NCI-H187 (cell line): ENCODE measurements around the gene RPS24.
A peak's percentile ranks its signal among the peaks of the same experiment; 100 is the strongest.

Experiments used
- DNase-seq, 2 experiments: peaks; one replicate each; lab custom pipeline; 2025; lab: John Stamatoyannopoulos, UW

RPS24 gene

GRCh38 chr10:78028438-78029268 lies 5.0 kb upstream of the RPS24 start:
- DNase-seq: no peak

DNA sequence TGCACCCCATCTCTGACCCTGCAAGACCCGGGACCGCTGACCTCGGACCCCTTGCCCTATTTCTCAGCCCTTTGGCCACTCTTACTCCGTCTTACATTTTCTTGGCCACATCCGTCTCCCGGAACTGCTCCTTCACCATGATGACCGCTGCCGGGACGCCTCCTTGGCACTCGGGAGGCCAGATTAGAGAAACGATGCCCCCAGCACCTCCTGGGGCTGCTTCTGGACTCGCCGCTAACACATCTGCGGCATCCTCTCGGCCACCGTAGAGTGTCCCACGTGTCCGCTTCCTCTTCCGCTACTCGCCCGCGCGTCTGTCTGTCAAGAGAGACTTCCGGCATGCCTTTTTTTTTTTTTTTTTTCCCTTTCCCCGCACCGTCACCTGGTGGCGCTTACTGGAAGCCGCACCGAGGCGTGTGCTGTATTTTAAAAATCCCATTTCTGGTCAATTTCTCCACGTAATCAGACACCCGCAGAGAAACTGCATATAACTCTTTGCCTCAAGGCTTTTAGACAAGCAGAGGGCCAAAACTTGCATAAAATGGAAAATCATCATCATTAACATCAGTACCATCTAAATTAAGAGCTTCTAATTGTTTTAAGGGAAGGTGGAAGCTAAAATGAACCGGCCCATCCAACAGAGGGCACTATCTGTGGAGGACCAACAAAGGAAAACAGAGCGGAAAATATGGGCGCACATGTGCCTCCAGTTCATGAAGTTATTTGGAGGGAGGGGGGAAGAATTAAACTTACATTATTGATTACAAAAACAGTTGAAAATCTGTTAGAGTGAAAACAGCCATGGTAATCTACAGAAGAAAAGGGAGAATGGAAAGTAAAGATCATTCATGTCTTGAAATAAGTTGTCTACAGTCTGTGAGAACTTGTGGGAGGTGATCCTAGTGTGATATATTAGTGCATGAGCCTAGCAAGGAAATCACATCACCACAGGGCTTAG lies 4.1 kb upstream of the RPS24 start, which contains the start of gene POLR3A:
Gene POLR3A, minus strand, starts transcription at position 247 of the 958 bp plus-strand sequence. Its CDS starts 108 bp downstream, at position 139.
- DNase-seq: peak; percentile 59 to 79

- DNase-seq: no peak
These were observed 351 bp upstream of the RPS24 start for GRCh38 chr10:78033387-78033636.

DNA sequence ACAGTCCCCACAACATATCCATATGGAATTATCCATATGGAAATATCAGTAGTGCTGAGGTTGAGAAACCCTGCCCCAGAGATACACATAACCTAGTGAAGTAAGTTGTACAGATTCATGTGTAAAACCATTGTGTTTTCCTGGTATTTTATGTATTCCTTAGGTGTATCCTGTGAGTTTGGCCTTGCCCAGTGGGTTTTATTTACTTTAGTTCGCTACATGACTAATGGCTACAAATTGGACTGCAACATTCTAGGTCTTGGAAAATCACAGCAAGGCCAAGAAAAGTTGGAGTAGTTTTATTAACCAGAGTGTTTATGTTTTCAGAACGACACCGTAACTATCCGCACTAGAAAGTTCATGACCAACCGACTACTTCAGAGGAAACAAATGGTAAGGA lies 1.4 kb downstream of the RPS24 start:
- no peak for DNase-seq

- no peak for DNase-seq
These were observed 1.8 kb downstream of the RPS24 start for GRCh38 chr10:78035437-78035836.

- DNase-seq: no peak
These were observed 2.4 kb downstream of the RPS24 start for GRCh38 chr10:78035933-78036583.

GRCh38 chr10:78038105-78038504 lies 4.4 kb downstream of the RPS24 start:
- no peak for DNase-seq

- DNase-seq: no peak
These were observed 5.3 kb downstream of the RPS24 start for GRCh38 chr10:78038791-78039547.

- no peak for DNase-seq
These were observed 6.1 kb downstream of the RPS24 start for GRCh38 chr10:78039743-78040142.

DNA sequence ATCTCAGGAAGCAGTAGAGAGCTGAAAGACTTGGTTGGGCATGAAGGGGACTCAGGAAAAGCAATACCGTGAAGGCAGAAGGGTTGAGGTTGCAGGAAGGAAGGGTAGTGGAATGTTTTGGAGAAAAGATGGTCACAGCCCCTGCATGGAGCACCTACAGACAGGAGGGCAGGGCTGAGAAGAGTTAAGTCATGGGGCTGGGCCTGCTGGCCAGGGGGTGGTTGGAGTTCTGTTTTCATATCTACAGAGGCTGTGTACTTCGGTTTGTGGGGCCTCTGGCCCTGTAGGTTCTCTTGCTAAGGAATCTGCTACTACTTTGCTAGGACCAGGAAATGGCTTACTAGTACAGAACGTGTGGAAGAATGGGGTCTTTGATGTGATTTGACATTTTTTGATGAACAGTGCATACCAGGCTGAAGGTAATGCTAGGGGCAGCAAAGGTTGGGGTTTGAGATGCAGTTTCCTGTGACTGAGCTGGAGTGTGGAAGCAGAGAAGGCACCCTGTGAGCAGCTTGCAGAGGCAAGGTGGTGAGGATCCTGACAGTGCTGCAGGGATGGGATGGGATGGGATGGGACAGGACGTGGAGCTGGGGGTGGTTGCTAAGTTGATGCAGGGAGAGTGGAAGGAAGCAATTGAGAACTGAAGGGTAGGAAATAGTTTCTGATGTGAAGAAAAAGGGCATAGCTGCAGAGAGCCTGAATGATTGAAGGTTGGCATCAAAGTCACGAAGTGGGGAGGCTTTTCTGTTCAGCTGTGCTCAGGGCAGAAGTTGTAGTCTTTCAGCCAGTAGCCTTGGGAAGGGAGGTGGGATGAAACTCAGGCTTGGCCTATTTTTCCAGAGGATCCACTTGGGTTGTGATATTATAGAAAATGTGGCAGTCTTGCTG lies 7.8 kb downstream of the RPS24 start:
- no peak for DNase-seq

GRCh38 chr10:78042058-78042751 lies 8.5 kb downstream of the RPS24 start:
- DNase-seq: no peak

GRCh38 chr10:78042752-78043104 lies 9.1 kb downstream of the RPS24 start:
- DNase-seq: no peak

DNA sequence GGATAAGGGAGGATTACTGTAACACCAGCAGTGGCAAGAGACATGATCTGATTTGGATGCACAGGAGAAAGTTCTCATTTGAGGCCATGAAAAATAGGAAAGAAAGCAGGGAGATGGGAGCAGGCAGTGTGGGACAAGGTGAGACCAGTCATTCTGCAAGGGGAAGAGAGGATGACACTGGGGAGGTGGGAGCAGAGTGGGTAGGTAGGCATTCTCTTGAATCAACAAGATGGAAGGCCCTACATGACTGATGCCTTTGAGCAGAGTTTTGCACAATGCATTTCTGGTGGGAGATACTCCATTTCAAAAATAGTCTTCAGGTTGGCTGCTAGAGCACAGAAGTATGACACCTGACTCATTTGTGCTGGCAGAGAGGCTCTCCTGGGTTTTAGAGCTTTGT lies 10.5 kb downstream of the RPS24 start:
- DNase-seq: no peak

DNA sequence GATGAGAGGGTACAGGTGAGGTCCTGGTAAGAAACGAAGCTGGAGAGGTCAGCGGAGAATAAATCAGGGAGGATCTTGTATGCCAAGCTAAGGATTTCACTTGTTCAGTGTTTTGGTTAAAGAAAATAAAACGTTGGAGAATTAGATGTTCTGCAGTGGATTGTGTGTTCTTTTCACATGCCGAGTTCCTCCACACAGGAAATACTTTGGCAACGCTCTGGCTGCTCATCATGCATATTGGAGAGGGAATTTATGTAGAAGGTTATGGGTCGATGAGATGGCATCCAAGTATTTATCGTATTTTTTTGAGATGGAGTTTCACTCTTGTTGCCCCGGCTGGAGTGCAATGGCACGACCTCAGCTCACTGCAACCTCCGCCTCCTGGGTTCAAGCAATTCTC lies 11.0 kb downstream of the RPS24 start:
- DNase-seq: no peak

DNA sequence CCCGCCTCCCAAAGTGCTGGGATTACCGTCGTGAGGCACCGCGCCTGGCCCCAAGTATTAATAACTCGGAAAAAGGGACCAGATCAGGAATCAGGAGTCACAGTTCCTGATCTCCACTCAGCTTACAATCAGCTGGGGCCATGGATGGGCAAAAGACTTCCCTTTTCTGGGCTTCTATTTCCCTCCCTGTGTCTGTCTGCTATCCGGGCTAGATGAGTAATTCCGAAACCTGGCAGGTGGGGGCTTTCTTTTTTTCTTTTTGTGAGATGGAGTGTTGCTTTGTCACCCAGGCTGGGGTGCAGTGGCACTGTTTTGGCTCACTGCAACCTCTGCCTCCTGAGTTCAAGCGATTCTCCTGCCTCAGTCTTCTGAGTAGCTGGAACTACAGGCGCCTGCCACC lies 11.6 kb downstream of the RPS24 start:
- no peak for DNase-seq

- DNase-seq: no peak
These were observed 12.2 kb downstream of the RPS24 start for GRCh38 chr10:78045856-78046255.

GRCh38 chr10:78046711-78047269 lies 13.1 kb downstream of the RPS24 start:
- no peak for DNase-seq

- peak; percentile 46 to 48 for DNase-seq
These were observed 13.7 kb downstream of the RPS24 start for GRCh38 chr10:78047314-78047891.

DNA sequence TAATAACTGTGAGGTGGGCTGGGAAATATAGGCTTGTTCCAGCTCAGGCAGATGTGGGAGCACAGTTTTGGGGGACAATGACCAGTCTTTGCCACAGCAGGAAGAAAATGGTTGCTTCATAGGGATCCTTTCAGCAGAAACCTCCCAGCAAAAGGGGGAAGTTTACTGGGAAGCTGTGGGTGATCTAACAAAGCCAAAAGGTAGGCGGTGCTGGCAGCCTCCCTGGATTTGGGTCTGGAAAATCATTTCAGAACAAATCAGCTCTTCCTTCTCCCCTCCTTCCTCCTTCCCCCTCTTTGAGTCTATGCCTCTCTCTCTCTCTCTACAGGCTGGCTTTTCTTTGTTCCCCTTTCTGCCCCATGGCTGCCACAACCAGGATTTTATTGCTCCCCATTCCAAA lies 16.2 kb downstream of the RPS24 start:
- DNase-seq: no peak
